A549 (cell line): Measurements from ENCODE around the gene RNF144A. TPM values are rescaled to one million over a fixed set of nuclear protein-coding genes. Genes with fewer than 3 reads are reported as not detected.

Experiments
- ATAC-seq, 2 experiments: fragments of 200-7000 bp in 1 of 2; fragments of >200 bp in 1 of 2; cut with Nextera tagmentation in 1 of 2; cut with Tn5 transposase in 1 of 2; 3 replicates each; pipeline versions ENCODE4 v1.8.0 to v1.9.1; 2018 to 2020; ENCODE audit warnings: mild to moderate bottlenecking in 1 of 2, moderate library complexity in 1 of 2
- CTCF ChIA-PET: fragments of 300-600 bp; sonication (Branson Sonifier 250); formaldehyde crosslinking; extraction: SDS; loops from one replicate; lab custom pipeline; 2021; ENCODE audit warnings: antibody characterized with exemption, inconsistent platforms; lab: Yijun Ruan, JAX
- POLR2A ChIA-PET: fragments of 350-600 bp; formaldehyde crosslinking; extraction: SDS; loops from one replicate; lab custom pipeline; 2021; ENCODE audit warnings: antibody characterized with exemption, inconsistent platforms; lab: Yijun Ruan, JAX
- DNase-seq, 2 experiments: peaks; one replicate each; pipeline versions ENCODE4 v3.0.0 to v3.0.0-alpha.2; 2011 to 2016; ENCODE audit warnings: low read depth in 1 of 2, low spot score in 1 of 2
- FAIRE-seq: peaks from 2 replicates; lab custom pipeline; 2011; peaks lifted over from hg19 to GRCh38; lab: Jason Lieb, UNC
- H3K27ac ChIP-seq, 2 experiments: fragments of >200 bp; sonication (Bioruptor Twin); formaldehyde crosslinking; 3 replicates each; pipeline ENCODE4 v1.5.1; 2016 to 2017
- H3K4me1 ChIP-seq: fragments of >200 bp; sonication (Bioruptor Twin); formaldehyde crosslinking; 3 replicates; pipeline ENCODE4 v1.6.1; 2016
- H3K4me2 ChIP-seq: fragments of >200 bp; sonication (Bioruptor Twin); formaldehyde crosslinking; 3 replicates; pipeline ENCODE4 v1.6.1; 2016
- H3K4me3 ChIP-seq: fragments of >200 bp; sonication (Bioruptor Twin); formaldehyde crosslinking; 3 replicates; pipeline ENCODE4 v1.5.1; 2016
- H3K9me3 ChIP-seq: fragments of >200 bp; sonication (Bioruptor Twin); formaldehyde crosslinking; 3 replicates; pipeline ENCODE4 v1.6.1; 2016
- BCL3 ChIP-seq: fragments of >200 bp; sonication (Bioruptor Twin); formaldehyde crosslinking; IDR thresholded peaks from 3 replicates; pipeline ENCODE4 v1.6.1; 2016
- CEBPB ChIP-seq, 2 experiments: fragments of >200 bp in 1 of 2; sonication (Bioruptor Twin) in 1 of 2; formaldehyde crosslinking in 1 of 2; IDR thresholded peaks; 2 replicates each; pipeline ENCODE4 v1.6.1; 2012 to 2016
- HEYL ChIP-seq: fragments of 250-450 bp; sonication (Bioruptor Pico); IDR thresholded peaks from 2 replicates; pipeline ENCODE4 v1.8.0; 2021; ENCODE audit warnings: mild to moderate bottlenecking, moderate library complexity
- HOXB5 ChIP-seq: fragments of 250-450 bp; sonication (Bioruptor Pico); IDR thresholded peaks from 2 replicates; pipeline ENCODE4 v1.5.0; 2020; ENCODE audit warnings: mild to moderate bottlenecking, moderate library complexity
- JUN ChIP-seq, 2 experiments: fragments of >200 bp; sonication (Bioruptor Twin); formaldehyde crosslinking; IDR thresholded peaks; 2 replicates in 1 of 2; 3 replicates in 1 of 2; pipeline ENCODE4 v1.6.1; 2016 to 2017
- KDM1A ChIP-seq: fragments of 200-600 bp; sonication (generic); IDR thresholded peaks from 2 replicates; pipeline ENCODE4 v1.6.1; 2016; ENCODE audit warnings: low read depth, mild to moderate bottlenecking
- MAFK ChIP-seq: fragments of 450-650 bp; IDR thresholded peaks from 2 replicates; pipeline ENCODE4 v1.6.1; 2014; ENCODE audit not compliant: partially characterized antibody
- MYC ChIP-seq: IDR thresholded peaks from 2 replicates; pipeline ENCODE4 v1.6.1; 2012; ENCODE audit warnings: mild to moderate bottlenecking, inconsistent platforms, low read length, improper control_type of control experiment, borderline replicate concordance
- NFE2L2 ChIP-seq: fragments of 150-350 bp; conservative IDR thresholded peaks from 2 replicates; pipeline ENCODE4 v1.6.1; 2014; ENCODE audit warnings: low read length
- SMC3 ChIP-seq: fragments of >200 bp; sonication (Bioruptor Twin); formaldehyde crosslinking; IDR thresholded peaks from 3 replicates; pipeline ENCODE4 v1.6.1; 2018; ENCODE audit warnings: inconsistent platforms
- TFCP2L1 ChIP-seq: fragments of 250-450 bp; sonication (Bioruptor Pico); IDR thresholded peaks from 2 replicates; pipeline ENCODE4 v1.5.0; 2021; ENCODE audit warnings: mild to moderate bottlenecking
- ZSCAN20 ChIP-seq: fragments of 250-450 bp; sonication (Bioruptor Pico); IDR thresholded peaks from 2 replicates; pipeline ENCODE4 v1.8.0; 2022; ENCODE audit warnings: mild to moderate bottlenecking, moderate library complexity
- WGBS: methylation state at CpG from one replicate; pipeline ENCODE4 v1.1.6; 2017; ENCODE audit errors: missing lambda C conversion rate; 5-methylcytosine and 5-hydroxymethylcytosine counted together
- polyA plus RNA-seq, 4 experiments: library from polyadenylated mRNA; depleted of rRNA in 3 of 4; stranded (reverse); fragments of >200 nt; fragmentation: RNase III in 1 of 4; extraction: RNeasy Plus Mini Kit Qiagen cat#74134 plus additional on column Dnase treatment in 1 of 4; gene quantifications; 2 replicates in 3 of 4; 3 replicates in 1 of 4; pipeline ENCODE4 v1.2.3, GENCODE V29; 2011 to 2017
- TF ChIP-seq, protein P1 (sequence below): fragments of >200 bp; sonication (Bioruptor Twin); formaldehyde crosslinking; IDR thresholded peaks from 2 replicates; pipeline ENCODE4 v1.6.1; 2016

RNF144A gene
- polyA plus RNA-seq, 2 of the 4 experiments (the other 2 are of a cell fraction) = 4.4 to 9.6 TPM

DNA sequence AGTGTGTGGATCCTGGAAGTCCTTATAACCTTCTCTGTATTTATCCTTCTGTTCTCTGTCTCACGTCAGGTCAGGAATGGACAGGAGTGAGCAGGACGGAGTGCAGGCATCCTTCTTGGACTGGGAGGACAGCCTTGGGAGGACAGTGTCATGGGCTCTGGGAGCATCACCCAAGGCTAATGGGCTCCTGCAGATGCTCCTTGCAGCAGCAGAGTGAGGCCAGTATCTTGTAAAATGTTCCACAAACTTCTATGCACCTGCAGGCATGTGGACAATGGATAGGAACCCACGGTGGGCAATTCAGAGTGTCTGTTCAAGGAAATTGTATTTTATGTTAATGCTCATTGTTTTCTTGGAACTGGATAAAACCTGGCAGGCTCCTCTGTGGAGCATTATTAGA is 176.2 kb downstream of the RNF144A start:
- DNase-seq (no peak), ATAC-seq (no peak), FAIRE-seq (no peak)
- CTCF ChIA-PET = no interaction called here
- Histone ChIP-seq H3K27ac (no peak overlapping the region), H3K4me2 (no peak overlapping the region), H3K4me1 (no peaks in the 10 kb centered on the region), H3K9me3 (no peaks in the 10 kb centered on the region), H3K4me3 (no peak overlapping the region)
- TF ChIP-seq HOXB5 (CRISPR knock-in tag) (no peak), HEYL (CRISPR knock-in tag) (no peak), TFCP2L1 (CRISPR knock-in tag) (no peak), ZSCAN20 (no peak), SMC3 (no peak), MAFK (no peak), BCL3 (no peak), CEBPB (IDR thresholded peaks at IDR 0.05) (no peak), JUN (IDR thresholded peaks at IDR 0.05) (no peak), KDM1A (no peak), MYC (no peak), NFE2L2 (no peak)
- TF ChIP-seq, protein P1, sequence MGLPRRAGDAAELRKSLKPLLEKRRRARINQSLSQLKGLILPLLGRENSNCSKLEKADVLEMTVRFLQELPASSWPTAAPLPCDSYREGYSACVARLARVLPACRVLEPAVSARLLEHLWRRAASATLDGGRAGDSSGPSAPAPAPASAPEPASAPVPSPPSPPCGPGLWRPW = no peak
- POLR2A ChIA-PET = no interaction called here
- WGBS = 19% methylated on average over 3 of the region's 3 CpGs

Other genes starting within 250 kb of the RNF144A start
- 0.12 and 0.17 TPM in 2 replicates for gene CMPK2, start 51.5 kb upstream of the RNF144A start, polyA plus RNA-seq (2011; rRNA removed)
- gene CMPK2, start 51.5 kb upstream of the RNF144A start, polyA plus RNA-seq (2017; fragmentation: RNase III; extraction: RNeasy Plus Mini Kit Qiagen cat#74134 plus additional on column Dnase treatment) = 0.22 to 0.41 TPM (median 0.22 TPM) in 3 replicates
- gene RSAD2, start 39.6 kb upstream of the RNF144A start, polyA plus RNA-seq (2011; rRNA removed) = 0.06 and 0.13 TPM in 2 replicates
- gene RSAD2, start 39.6 kb upstream of the RNF144A start, polyA plus RNA-seq (2017; fragmentation: RNase III; extraction: RNeasy Plus Mini Kit Qiagen cat#74134 plus additional on column Dnase treatment) = 0.03 to 0.04 TPM in 2 of 3 replicates, not detected in the other